Mesothelial cell of epicardium (in vitro differentiated cells): Measurements from ENCODE around the gene ANO6. TPM values are rescaled to one million over a fixed set of nuclear protein-coding genes. Genes with fewer than 3 reads are reported as not detected.

Experiments used
- DNase-seq, 2 experiments: peaks; one replicate each; pipeline ENCODE4 v3.0.0; 2021; ENCODE audit warnings: low spot score in 2 of 2; ENCODE audit not compliant: unreplicated experiment in 2 of 2
- H3K27ac Mint-ChIP-seq: 2 replicates; pipeline ENCODE4 v1.8.0; 2021; ENCODE audit warnings: mixed read lengths
- H3K27me3 Mint-ChIP-seq: 2 replicates; pipeline ENCODE4 v1.8.0; 2021; ENCODE audit warnings: low read depth, mixed read lengths
- H3K36me3 Mint-ChIP-seq: 2 replicates; pipeline ENCODE4 v1.8.0; 2021; ENCODE audit warnings: mixed read lengths
- H3K4me1 Mint-ChIP-seq: 2 replicates; pipeline ENCODE4 v1.8.0; 2021; ENCODE audit warnings: mixed read lengths
- H3K4me3 Mint-ChIP-seq: 2 replicates; pipeline ENCODE4 v1.8.0; 2021; ENCODE audit warnings: mild to moderate bottlenecking, moderate library complexity, mixed read lengths
- H3K9me3 Mint-ChIP-seq: 2 replicates; pipeline ENCODE4 v1.8.0; 2021; ENCODE audit warnings: mixed read lengths
- total RNA-seq: library from RNA; stranded (reverse); gene quantifications from 3 replicates; pipeline ENCODE4 v1.2.1, GENCODE V29; 2021
- TF ChIP-seq, protein P1 (sequence below): fragments of 200-600 bp; sonication (generic); IDR thresholded peaks from one replicate; pipeline ENCODE4 v1.5.0; 2021; ENCODE audit warnings: antibody characterized with exemption; ENCODE audit not compliant: unreplicated experiment

Gene ANO6
- total RNA-seq, 1 donor from 2014 or later = 41.1 TPM

GRCh38 chr12:45189766-45190403 is 26.0 kb upstream of the ANO6 start:
- peaks cover 6% of the 10 kb centered on the region for H3K4me1 Mint-ChIP-seq
- no peak for DNase-seq

GRCh38 chr12:45191239-45191638 is 24.7 kb upstream of the ANO6 start:
- Mint-ChIP-seq H3K4me3 (no peak overlapping the region), H3K27ac (no peak overlapping the region), H3K4me1 (peaks cover 6% of the 10 kb centered on the region), H3K36me3 (peaks cover 3% of the 10 kb centered on the region), H3K27me3 (peaks cover 2% of the 10 kb centered on the region), H3K9me3 (no peaks in the 10 kb centered on the region)
- TF ChIP-seq, protein P1, sequence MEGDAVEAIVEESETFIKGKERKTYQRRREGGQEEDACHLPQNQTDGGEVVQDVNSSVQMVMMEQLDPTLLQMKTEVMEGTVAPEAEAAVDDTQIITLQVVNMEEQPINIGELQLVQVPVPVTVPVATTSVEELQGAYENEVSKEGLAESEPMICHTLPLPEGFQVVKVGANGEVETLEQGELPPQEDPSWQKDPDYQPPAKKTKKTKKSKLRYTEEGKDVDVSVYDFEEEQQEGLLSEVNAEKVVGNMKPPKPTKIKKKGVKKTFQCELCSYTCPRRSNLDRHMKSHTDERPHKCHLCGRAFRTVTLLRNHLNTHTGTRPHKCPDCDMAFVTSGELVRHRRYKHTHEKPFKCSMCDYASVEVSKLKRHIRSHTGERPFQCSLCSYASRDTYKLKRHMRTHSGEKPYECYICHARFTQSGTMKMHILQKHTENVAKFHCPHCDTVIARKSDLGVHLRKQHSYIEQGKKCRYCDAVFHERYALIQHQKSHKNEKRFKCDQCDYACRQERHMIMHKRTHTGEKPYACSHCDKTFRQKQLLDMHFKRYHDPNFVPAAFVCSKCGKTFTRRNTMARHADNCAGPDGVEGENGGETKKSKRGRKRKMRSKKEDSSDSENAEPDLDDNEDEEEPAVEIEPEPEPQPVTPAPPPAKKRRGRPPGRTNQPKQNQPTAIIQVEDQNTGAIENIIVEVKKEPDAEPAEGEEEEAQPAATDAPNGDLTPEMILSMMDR = no peak
- no peak for DNase-seq

More at GRCh38 chr12:45189766-45190403, 26.0 kb upstream of the ANO6 start:
- H3K36me3 Mint-ChIP-seq = peaks cover 3% of the 10 kb centered on the region
- peaks cover 2% of the 10 kb centered on the region for H3K27me3 Mint-ChIP-seq
- H3K9me3 Mint-ChIP-seq = no peaks in the 10 kb centered on the region
- TF ChIP-seq, protein P1 = no peak
- H3K27ac Mint-ChIP-seq = no peak overlapping the region
- no peak overlapping the region for H3K4me3 Mint-ChIP-seq

GRCh38 chr12:45192707-45193106 is 23.2 kb upstream of the ANO6 start:
- H3K4me1 Mint-ChIP-seq = peaks cover 6% of the 10 kb centered on the region
- H3K27me3 Mint-ChIP-seq = no peaks in the 10 kb centered on the region
- H3K9me3 Mint-ChIP-seq = no peaks in the 10 kb centered on the region
- DNase-seq = no peak
- no peak overlapping the region for H3K4me3 Mint-ChIP-seq
- no peak overlapping the region for H3K27ac Mint-ChIP-seq
- H3K36me3 Mint-ChIP-seq = no peaks in the 10 kb centered on the region
- TF ChIP-seq, protein P1 = no peak

GRCh38 chr12:45200491-45201043 is 15.3 kb upstream of the ANO6 start:
- Mint-ChIP-seq H3K4me3 (no peak overlapping the region), H3K4me1 (peaks cover 6% of the 10 kb centered on the region), H3K27me3 (no peaks in the 10 kb centered on the region), H3K36me3 (no peaks in the 10 kb centered on the region), H3K27ac (no peak overlapping the region), H3K9me3 (no peaks in the 10 kb centered on the region)
- DNase-seq = no peak
- TF ChIP-seq, protein P1 = no peak

DNA sequence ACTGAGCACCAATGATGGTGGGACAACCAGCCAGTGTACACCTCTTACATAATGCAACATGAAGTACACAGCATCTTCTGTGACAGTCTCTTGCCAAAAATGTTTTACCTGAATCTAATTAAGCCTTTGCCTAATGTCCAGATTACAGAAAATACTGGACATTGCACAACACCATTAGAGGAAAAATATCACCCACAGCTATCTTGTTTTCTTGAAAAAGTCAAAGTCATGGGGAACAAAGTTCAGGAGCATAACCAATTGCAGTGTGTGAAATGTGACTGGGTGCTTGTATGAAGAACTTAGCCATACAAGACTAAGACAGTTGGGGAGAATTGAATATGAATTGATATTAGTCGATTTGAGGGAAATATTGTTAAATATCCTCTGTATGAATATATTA is 12.1 kb upstream of the ANO6 start:
- no peak overlapping the region for H3K27ac Mint-ChIP-seq
- TF ChIP-seq, protein P1 = no peak
- no peaks in the 10 kb centered on the region for H3K9me3 Mint-ChIP-seq

More for the DNA sequence above, 12.1 kb upstream of the ANO6 start:
- peaks cover 2% of the 10 kb centered on the region for H3K36me3 Mint-ChIP-seq
- H3K27me3 Mint-ChIP-seq = no peaks in the 10 kb centered on the region
- no peak overlapping the region for H3K4me3 Mint-ChIP-seq
- peaks cover 6% of the 10 kb centered on the region for H3K4me1 Mint-ChIP-seq
- no peak for DNase-seq
